GM19025 (cell line): ENCODE measurements around the gene HYKK.
A peak's percentile ranks its signal among the peaks of the same experiment; 100 is the strongest.
"Not testable (repeated sequence)": the region's sequence is repeated elsewhere in the genome, so short reads cannot be mapped to it uniquely, and the experiment has no call there.

Experiments used
- ATAC-seq: cut with Tn5 transposase; IDR thresholded peaks from one replicate; pipeline ENCODE4 v1.9.1; 2021; ENCODE audit warnings: mild to moderate bottlenecking, low read depth, moderate library complexity; ENCODE audit not compliant: unreplicated experiment

Gene HYKK

DNA sequence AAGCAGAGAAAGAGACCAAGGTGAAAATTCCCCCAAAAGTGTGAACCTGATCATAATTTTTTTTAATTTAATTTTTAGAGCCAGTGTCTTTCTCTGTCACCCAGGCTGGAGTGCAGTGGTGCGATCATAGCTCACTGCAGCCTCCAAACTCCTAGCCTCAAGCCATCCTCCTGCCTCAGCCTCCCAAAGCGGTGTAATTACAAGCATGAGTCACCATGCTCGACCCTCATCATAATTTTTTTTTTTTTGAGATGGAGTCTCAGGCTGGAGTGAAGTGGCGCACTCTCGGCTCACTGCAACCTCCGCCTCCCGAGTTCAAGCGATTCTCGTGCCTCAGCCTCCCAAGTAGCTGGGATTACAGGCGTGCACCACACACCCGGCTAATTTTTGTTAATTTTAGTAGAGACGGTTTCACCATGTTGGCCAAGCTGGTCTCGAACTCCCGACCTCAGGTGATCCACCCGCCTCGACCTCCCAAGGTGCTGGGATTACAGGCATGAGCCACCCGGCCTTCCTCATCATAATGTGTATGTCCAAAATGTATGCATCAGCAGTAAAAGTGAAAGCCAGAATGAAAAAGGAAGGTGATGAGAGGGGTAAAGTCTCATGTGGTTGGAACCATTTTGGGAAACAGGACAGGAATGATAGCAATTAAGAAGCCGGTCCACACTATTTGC, 32.2 kb downstream of the HYKK start:
- not testable (repeated sequence) for ATAC-seq

DNA sequence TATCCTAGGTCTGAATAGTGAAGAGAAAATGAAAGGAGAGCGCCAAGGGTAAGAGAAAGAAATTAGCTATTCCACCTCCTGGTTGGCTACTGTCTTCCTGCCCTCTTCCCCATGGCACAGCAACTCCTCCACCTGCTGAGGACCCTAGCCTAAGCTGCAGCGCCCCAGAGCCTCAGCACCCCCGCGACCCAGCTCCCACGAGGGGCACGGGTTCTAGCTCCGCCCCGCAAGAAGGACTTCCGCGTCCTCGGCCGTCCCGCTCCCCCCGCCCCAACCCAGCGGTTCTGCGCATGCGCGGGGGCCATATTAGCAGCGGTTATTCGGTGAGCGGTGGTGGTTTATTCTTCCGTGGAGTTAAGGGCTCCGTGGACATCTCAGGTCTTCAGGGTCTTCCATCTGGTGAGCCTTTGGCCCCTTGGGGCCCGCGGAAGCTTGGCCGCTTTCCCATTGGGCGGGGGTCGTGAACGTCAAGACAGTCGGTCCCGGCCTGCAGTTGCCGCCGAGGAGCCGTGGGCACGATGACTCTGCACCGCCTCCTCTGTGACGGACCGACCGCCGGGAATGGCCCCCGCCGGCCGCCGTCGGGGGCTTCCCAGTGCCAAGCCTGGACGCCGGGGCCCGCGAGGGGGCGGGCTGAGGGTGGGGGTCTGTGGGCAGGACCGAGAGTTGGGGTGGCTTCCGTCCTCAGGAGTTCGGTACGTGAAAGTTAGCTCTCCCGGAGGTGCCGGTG, 32.9 kb downstream of the HYKK start, which contains the start of gene PSMA4:
Gene PSMA4, plus strand, starts transcription at position 304 of the 730 bp plus-strand sequence. CDS start 1,484 bp downstream, outside the sequence.
- ATAC-seq: peak; percentile 72

DNA sequence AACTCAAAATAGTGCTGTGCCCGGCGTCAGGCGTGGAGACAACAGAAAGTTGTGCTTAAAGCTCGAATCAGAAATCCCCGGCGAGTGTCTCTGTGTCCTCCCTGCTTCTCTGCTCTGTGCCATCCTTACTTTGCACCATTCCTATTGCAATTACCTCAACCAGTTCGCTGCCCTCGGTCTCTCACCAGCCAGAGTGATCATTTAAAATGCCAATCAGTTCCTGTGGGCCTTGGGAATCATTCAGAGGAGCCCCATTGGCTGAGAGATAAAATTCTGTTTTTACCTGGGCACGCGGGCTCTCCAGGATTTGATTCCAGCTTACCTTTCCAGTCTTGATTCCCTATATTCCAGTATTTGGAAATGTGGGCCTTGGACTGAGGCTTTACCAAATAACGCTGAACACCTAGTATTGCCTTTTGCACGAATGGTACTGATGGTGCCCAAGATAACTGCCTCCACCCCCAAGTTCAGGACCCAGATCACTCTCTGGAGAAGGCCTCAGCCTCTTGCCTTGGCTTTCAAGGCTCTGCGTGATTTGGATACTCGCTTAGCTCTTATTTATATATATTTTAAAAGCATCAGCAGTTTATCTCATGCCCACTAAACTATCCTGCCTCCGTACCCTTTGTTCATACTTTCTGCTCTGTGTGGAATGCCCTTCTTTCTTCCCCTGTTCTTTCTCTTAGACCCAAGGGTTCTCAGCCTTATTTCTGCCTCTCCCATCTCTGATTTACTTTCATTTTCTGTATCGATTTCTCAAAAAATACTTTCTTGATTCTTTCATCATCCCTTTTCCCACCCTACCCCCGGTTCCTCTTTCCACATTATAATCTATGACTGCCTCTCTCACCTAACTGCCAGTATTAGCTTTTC, 33.7 kb downstream of the HYKK start:
- no peak for ATAC-seq

DNA sequence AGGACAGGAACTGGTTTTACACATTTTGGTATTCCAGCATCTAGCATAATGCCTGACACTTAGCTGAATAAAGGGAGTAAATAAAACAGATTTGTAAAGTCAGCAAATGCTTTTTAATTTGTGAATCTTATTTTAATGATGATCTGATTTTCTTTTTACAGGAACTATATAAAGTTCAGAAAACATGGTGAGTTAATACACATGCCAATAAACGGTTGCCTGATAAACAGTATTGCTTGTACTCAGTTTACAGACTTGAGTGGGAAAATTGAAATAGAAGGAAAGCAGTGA, 34.3 kb downstream of the HYKK start:
- ATAC-seq: no peak

DNA sequence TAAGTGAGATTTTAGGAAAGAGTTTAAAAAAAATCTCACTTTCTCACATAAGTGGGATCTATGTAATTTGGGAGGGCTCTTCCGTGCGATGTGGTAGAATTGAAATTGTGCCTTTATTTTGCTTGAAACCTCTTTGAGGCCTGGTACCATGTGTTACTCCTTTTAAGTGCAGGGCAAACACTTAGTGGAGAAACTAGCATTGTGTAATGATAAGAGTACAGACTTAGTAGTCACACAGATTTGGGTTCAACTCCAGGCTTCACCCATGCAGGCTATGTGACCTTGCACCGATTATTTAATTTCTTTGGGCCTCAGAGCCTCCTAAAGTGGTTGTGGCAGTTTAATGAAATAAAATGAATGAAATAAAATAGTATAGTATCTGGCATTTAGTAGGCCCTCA, 35.3 kb downstream of the HYKK start:
- no peak for ATAC-seq

DNA sequence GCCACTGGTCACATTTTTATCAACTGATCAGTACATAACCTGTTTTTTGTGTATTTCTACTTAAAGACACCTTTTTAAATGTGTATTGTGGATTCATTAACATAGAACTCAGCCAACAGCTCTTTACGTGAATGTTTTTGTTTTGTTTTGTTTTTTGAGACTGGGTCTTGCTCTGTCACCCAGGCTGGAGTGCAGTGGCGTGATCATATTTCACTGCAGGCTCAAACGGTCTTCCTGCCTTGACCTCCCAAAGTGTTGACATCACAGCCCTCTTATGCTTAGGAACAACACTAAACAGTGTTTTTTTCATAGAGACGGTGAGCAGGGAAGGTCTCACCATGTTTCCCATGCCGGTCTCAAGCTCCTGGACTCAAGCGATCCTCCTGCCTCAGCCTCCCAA, 42.8 kb downstream of the HYKK start:
- ATAC-seq: no peak

DNA sequence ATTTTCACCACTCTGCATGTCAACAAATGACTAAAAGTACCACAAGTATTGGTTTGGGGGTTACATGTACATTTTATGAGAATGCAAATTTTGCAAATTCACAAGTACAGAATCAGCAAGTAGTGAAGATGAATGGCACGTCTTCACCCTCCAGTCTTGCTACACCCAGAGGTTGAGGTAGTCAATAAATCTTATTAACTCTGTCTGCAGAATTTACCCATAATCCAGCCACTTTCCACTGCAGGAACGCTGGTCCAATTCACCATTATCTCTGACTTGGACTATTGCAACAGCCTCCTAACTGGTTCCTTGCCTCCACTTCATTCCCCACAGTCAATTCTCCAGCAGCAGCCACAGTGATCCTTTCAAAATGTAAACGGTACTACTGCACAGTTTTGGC, 43.4 kb downstream of the HYKK start:
- no peak for ATAC-seq

DNA sequence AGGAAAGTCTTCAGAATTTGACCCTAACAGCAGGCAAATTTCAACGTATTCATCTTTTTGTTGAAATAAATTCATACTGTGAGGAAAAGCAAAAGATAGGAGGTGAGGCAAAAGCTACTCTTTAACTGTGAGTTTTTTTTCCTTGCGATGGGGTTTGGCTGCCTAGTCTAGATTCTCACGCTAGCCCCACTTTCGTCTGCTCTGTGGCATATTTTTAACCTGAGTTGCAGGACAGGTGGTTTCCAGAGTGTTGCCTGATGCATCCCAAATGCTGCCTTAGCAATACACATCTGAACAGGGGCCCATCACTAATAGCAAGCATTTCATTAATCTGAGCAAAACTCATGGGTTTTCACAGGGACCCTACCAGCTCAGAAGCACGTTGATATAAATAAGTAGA, 44.5 kb downstream of the HYKK start:
- ATAC-seq: no peak

DNA sequence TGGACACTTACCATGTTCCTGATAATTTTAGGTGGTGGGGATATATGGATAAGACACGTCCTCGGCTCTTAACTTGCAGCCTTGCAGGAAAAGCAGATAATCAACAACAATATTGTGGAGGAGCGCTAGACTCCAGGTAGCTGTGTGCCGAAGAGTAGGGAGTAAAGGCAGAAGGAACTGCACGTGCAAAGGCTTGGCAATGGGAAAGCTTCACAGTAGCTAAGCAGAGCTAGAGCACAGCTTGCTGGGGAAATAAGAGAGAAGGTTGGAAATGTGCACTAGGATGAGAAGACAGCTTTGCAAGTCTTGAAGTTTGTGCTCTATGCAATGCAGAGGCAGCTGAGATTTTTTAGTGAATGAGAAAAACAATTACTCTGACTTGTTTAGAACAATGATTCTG, 45.2 kb downstream of the HYKK start:
- ATAC-seq: no peak

DNA sequence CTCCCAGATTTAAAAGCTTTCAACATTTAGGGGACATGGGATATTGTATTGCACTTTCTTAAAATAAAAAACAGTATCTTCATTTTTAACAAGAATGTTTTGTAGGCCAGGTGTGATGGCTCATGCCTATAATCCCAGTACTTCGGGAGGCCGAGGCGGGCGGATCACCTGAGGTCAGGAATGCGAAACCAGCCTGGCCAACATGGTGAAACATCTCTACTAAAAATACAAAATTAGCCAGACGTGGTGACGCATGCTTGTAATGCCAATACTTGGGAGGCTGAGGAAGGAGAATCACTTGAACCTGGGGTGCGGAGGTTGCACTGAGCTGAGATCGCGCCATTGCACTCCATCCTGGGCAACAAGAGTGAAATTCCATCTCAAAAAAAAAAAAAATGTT, 52.8 kb downstream of the HYKK start:
- not testable (repeated sequence) for ATAC-seq

DNA sequence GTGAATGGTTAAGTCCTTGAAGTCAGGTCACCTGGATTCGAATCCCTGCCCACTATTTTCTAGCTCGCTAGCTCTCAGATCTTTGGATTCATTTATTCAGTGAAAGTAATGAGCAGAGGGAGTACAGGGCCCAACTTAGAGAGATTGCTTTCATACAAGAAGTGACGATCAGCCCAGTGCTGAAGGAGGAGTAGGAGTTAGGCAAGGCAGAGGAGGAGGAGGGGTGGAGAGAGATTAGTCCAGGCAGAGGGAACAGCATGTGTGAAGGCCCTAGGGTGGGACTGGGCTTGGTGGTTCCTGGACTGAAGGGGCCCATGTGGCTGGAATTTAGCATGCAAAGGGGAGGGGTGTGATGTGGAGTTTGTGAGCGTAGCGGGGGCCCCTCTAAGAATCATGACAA, 54.1 kb downstream of the HYKK start:
- ATAC-seq: no peak

DNA sequence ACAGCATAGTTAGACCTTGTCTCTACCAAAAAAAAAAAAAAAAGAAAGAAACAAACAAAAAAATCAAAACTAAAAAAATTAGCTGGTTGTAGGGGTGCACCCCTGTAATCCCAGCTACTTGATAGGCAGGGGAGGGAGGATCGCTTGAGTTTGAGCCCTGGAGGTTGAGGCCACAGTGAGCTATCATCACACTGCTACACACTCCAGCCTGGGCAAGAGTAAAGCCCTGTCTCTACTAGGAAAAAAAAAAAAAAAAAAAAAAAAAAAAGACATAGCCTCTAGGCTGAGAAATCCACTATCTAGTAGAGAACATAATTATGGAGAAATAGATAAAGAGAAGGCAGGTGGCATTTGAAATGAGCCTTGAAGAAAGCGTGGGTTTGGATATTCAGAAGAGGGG, 55.7 kb downstream of the HYKK start:
- ATAC-seq: no peak

DNA sequence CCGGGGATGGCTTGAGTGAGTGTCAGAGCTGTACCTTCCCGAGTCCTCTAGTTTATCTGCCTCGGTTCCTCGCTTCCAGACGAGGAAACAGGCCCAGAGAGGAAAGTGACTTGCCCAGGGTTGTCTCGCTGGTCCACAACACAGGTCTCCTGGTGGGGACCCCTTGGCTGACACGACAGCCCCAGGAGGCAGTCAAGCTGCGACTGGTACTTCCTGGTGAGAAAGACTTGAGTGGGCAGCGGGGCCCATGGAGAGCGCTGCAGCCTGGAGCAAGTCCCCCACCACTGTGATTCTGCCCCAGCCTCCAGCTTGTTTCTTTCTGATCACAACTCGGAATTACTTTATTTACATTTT, 57.3 kb downstream of the HYKK start:
- ATAC-seq: no peak

DNA sequence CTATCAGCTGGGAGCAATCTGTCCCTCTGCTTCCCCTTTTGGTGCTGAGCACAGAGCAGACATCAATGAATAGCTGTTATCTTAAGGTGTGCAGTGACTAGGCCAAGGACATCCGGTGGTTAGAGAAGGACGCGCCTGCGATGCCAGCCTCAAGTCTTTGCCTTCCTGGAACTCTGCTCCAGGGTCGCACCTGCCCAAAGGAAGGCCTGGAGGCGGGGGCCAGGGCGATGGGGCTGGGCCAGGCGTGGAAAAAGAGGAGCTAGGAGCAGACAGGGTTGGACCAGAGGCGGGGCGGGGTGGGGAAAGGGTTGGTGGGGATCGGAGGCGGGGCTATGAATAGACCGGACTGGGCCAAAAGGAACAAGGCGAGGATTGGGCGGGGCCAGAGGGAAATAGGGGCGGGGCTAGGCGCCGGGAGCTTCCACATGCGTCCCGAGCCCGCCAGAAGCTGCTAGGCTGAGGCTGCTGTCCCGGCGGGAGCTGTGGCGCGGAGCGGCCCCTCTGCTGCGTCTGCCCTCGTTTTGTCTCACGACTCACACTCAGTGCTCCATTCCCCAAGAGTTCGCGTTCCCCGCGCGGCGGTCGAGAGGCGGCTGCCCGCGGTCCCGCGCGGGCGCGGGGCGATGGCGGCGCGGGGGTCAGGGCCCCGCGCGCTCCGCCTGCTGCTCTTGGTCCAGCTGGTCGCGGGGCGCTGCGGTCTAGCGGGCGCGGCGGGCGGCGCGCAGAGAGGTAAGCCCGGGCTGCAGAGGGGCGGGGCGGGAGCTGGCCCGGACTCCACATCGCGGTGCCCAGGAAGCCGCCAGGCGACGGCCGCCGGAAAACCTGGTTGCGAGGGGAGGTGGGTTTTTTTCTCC, 57.9 kb downstream of the HYKK start, which contains the start of gene CHRNA5:
Gene CHRNA5, plus strand, starts transcription at position 424 of the 854 bp plus-strand sequence. Its CDS starts 200 bp downstream, at position 624.
- ATAC-seq: peak; percentile 81

DNA sequence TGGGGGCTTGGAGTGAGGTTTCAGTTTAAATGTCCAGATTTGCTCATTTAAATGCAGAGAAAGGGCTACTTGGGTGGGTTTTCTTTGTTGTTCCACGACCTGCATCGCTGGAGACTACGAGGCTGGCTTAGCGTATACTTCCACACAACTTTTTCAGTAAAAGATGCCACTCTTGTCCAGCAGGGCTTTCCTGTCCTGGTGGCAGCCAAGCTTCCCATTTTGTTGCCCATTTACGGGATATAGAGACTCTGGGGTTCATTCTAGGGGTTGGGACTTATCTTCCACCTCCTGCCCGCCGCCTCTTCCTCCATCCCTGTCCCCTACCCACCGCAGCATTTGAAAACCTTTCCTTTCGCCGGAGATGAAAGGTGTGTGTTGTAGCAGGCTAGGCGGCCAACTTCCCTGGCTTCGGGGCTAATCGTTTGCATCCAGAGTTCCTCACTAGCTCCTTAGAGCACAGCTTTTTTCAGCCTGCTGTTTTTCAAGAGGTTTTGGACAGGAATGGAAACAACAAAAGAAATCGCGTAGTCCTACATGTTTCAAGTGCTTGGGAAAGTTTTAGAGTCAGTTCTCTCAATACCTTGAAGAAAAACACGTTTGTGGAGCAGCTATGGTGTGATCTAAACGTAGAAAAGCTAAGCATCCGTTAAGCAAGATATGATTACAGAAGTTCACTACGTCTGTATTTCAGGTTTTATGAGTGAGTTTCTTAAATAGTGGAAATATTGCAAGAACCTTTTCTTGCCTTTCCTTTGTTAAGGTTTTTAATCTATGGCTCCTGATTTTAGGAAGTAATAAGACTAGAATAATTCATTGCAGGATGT, 58.8 kb downstream of the HYKK start:
- ATAC-seq: no peak

DNA sequence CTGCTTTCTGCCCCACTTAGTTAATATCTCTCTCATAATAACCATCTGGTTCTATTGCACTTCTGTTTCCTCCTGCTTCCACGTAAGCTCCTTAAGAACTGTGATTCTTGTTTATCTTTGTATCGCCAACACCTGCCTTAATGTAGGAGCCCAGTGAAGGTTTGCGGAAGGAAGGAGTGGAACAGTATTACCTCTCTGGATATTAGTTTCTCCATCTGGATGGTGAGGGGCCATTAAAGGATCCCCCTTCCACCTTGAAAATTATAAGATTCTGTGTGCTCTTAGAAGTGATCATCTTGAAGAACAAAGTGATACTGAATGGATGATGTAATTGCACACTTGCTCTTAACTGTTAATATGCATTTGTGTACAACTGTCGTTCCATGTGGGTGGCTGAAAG, 60.2 kb downstream of the HYKK start:
- ATAC-seq: no peak

DNA sequence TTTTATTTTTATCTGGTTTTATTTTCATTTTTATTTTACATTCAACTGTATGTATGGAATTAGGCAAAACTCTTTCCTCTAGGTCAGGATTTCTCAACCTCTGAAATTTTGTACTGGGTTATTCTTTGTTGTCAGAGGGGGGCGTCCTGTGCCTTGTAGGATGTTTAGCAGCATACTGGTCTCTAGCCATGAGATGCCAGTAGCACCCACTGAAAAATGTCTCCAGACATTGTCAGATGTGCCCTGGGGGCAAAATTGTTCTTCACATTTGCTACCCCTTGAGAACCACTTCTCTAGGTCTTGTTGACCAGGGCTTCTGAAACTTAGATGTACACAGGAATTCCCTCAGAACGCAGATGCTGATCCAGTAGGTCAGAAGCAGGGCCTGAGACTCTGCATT, 63.3 kb downstream of the HYKK start:
- no peak for ATAC-seq

DNA sequence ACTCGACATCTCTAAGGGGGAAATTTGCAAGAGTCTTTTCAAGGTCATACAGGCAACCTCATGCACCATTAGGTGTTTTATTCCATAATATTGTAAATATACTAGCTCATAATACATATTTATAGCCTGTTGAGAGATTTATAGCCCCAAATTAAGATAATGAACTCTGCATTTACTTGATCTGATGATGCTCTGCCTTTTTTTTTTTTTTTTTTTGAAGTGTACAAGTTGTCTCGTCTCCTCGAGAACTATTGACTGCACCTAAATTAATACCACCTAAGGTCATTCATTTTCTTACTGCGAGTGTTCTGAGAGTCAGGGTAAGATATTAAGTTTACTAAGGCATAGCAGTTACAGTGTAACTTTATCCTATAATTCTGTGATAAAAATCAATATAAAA, 64.0 kb downstream of the HYKK start:
- ATAC-seq: no peak

DNA sequence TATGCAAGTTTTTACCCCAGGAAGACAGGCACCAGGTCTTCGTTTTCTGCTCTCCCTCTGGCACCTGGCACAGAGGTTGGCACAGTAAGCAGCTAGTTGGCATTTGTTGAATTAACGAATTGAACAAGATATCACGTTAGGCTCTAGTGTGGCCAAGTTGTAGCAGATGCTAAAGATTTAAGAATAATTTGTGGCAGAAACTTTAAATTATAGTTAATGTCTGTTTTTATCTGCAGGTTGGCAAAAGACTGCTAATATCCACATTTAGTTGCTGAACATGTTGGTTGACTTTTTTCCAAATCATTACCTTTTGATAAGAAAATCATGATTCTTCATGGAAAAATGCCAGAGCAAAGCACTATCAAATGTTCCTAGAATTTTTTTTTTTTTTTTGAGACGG, 66.0 kb downstream of the HYKK start:
- ATAC-seq: no peak

DNA sequence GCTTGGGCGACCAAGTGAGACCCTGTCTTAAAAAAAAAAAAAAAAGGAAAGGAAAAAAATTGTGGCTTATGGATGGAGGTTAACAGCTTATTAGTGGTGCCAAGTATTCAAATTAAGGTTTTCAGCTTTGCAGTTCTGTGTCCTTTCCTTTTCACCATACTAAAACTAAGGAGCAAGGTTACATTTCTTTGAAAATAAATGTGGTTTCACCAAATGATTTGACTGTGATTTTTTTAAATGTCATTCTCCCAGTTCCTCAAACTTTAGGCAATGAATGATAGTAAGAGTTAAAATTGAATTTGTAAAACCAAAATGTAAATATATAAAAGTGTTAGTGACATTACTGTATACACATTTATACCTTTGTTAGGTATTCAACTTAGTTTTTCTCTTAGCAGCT, 67.6 kb downstream of the HYKK start:
- no peak for ATAC-seq
